SW480 (cell line): Measurements from ENCODE around the gene CNTN5.
"Not testable (repeated sequence)": the region's sequence is repeated elsewhere in the genome, so short reads cannot be mapped to it uniquely, and the experiment has no call there.

Experiments used
- DNase-seq: peaks from one replicate; pipeline ENCODE4 v3.0.0-alpha.2; 2016; ENCODE audit warnings: low spot score

The CNTN5 gene

GRCh38 chr11:99742501-99742900, 721.8 kb downstream of the CNTN5 start:
- no peak for DNase-seq

GRCh38 chr11:99759787-99760186, 739.0 kb downstream of the CNTN5 start:
- no peak for DNase-seq

GRCh38 chr11:99766811-99767210, 746.1 kb downstream of the CNTN5 start:
- no peak for DNase-seq

- DNase-seq = no peak
Measured at GRCh38 chr11:99773646-99774045, 752.9 kb downstream of the CNTN5 start.

GRCh38 chr11:99781074-99781473, 760.3 kb downstream of the CNTN5 start:
- no peak for DNase-seq

- no peak for DNase-seq
Measured at GRCh38 chr11:99791354-99791753, 770.6 kb downstream of the CNTN5 start.

- no peak for DNase-seq
Measured at GRCh38 chr11:99795999-99796398, 775.2 kb downstream of the CNTN5 start.

GRCh38 chr11:99803501-99803900, 782.8 kb downstream of the CNTN5 start:
- DNase-seq = no peak

- DNase-seq = no peak
Measured at GRCh38 chr11:99812516-99812915, 791.8 kb downstream of the CNTN5 start.

- no peak for DNase-seq
Measured at GRCh38 chr11:99814021-99814420, 793.3 kb downstream of the CNTN5 start.

- DNase-seq = no peak
Measured at GRCh38 chr11:99814738-99815137, 794.0 kb downstream of the CNTN5 start.

GRCh38 chr11:99818991-99819390, 798.2 kb downstream of the CNTN5 start:
- DNase-seq = no peak

- no peak for DNase-seq
Measured at GRCh38 chr11:99822846-99823565, 802.3 kb downstream of the CNTN5 start.

GRCh38 chr11:99836739-99837138, 816.0 kb downstream of the CNTN5 start:
- not testable (repeated sequence) for DNase-seq

- DNase-seq = no peak
Measured at GRCh38 chr11:99841885-99842284, 821.1 kb downstream of the CNTN5 start.

- no peak for DNase-seq
Measured at GRCh38 chr11:99865951-99866350, 845.2 kb downstream of the CNTN5 start.

GRCh38 chr11:99881610-99882009, 860.9 kb downstream of the CNTN5 start:
- DNase-seq = no peak

- DNase-seq = no peak
Measured at GRCh38 chr11:99884750-99885149, 864.0 kb downstream of the CNTN5 start.

- no peak for DNase-seq
Measured at GRCh38 chr11:99887481-99887880, 866.7 kb downstream of the CNTN5 start.

- no peak for DNase-seq
Measured at GRCh38 chr11:99893811-99894210, 873.1 kb downstream of the CNTN5 start.

- DNase-seq = no peak
Measured at GRCh38 chr11:99901175-99901574, 880.4 kb downstream of the CNTN5 start.

- DNase-seq = no peak
Measured at GRCh38 chr11:99911116-99911515, 890.4 kb downstream of the CNTN5 start.

- no peak for DNase-seq
Measured at GRCh38 chr11:99916078-99916477, 895.3 kb downstream of the CNTN5 start.

GRCh38 chr11:99918761-99919160, 898.0 kb downstream of the CNTN5 start:
- no peak for DNase-seq
